Ammon's horn (tissue), 1 donor: ENCODE measurements around the gene SNCA.

Source experiments
- DNase-seq: peaks from one replicate; pipeline ENCODE4 v3.0.0-alpha.2; 2016; ENCODE audit warnings: low spot score

Gene SNCA

DNA sequence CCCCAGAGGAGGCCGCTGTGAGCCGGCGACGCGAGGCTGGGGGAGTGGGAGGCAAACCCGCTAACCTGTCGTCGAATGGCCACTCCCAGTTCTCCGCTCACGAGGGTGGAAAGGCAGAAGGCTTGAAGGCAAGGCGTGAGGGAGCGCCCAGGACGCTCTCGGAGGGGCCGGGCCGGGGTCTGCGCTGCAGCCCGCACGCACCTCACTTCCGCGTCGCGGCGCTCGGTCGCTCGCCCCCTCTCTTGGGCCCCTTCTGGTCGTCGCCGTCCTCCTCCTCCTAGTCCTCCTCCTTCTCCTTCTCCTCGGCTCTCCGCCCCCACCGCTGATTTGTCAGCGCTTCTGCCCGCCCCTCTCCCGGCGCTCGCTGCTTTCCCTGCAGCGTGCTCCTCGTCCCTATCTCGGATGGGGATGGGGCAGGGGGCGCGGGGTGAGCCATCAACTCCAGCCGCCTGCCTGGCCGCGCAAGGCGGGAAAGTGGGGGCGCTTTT, at the start of gene SNCA:
Gene SNCA (minus strand): TSS at position 265 of the 488 bp plus-strand sequence. CDS start 1,494 bp downstream, outside the sequence.
- peak; percentile 93 for DNase-seq

GRCh38 chr4:89879215-89879614, 42.3 kb upstream of the SNCA start:
- no peak for DNase-seq

DNA sequence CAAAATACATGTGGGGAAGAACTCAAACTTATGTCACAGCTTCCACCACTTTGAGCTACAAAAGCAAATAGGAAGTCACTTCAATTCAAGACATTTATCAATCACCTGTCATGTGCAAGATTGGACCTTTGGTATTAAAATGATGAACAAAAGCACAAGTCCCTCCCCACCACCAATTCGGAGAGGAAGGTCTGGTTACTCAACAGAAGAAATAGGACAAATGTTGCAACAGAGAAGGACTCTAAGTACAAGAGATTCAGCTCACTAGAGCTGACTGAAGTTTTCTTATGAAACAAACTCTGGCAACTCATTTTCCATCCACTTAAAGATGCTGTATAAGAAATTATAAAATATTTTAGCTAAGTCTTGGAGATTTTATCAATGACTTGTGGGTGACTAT, 41.6 kb upstream of the SNCA start:
- DNase-seq: no peak

GRCh38 chr4:89876548-89876947, 39.6 kb upstream of the SNCA start:
- DNase-seq: no peak

DNA sequence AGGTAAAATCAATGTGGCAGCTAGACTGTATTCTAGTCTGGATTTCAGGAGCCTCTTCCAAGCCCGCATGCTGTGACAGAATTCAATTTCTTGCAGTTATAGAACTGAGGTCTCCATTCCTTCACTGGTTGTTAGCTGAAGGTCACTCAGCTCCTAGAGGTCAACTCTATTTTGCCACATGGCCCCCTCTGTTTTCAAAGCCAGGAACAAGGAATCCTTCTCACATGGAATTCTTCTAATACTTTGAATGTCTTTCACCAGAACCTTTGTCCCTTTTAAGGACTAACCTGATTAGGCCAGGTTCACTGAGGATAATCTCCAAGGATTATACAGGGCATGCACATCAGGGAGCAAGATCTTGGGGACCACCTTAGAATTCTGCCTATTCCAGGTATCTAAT, 34.2 kb upstream of the SNCA start:
- no peak for DNase-seq

- no peak for DNase-seq
Measured at GRCh38 chr4:89868999-89869589, 32.1 kb upstream of the SNCA start.

DNA sequence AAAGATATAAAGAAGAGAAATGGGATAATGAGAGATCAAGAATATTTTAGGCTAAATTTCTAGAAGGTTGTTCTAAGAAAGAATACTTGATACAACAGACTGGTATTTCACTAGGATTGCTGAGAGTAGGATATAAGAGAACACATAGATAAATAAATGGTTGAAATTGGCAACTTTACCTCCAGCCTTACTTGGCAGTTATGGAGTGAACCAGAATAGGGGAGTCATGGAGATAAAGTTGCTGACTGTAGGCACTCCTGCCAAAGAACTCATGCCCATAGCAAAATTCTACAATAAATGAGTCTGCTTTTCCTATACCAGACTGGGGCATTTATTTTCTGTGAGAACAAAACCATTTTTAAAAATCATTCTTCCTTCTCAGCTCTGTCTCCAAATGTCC, 31.3 kb upstream of the SNCA start:
- no peak for DNase-seq

GRCh38 chr4:89863533-89863932, 26.6 kb upstream of the SNCA start:
- no peak for DNase-seq

DNA sequence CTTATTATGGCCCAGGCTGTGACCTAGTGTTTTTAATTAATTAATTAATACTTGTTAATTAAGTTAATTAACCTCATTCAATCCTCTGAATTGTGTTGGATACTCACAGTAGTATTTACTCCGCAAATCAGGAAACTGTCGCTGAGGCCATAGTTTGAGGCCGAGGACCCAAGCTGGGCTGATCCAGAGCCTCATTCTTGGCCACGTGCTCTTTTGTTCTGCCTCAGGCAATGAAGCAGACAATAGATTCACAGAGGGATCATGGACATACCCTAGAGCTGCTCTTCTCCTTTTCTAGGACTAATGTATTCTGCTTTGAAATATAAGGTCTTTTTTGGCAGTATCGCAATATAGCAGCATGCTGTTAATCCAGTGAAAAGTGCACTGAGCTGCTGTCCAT, 24.0 kb upstream of the SNCA start:
- no peak for DNase-seq

DNA sequence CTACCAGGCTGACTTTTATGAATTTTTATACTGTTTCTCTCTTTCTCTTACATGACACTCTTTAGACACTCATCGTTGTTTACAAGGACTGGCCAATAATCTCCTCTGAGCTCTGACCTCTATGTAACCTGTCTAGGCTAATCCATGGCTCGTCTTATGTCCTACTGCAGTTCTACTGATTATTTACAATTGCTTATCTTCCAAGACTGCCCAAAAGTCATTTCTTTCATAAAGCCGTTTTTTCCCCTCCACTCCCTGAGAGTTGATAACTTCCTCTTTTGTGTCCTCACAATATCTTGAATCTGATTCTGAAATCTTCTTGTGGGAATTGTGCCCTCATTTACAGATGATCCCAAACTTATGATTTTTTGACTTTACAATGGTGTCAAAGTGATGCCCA, 18.3 kb upstream of the SNCA start:
- DNase-seq: no peak

DNA sequence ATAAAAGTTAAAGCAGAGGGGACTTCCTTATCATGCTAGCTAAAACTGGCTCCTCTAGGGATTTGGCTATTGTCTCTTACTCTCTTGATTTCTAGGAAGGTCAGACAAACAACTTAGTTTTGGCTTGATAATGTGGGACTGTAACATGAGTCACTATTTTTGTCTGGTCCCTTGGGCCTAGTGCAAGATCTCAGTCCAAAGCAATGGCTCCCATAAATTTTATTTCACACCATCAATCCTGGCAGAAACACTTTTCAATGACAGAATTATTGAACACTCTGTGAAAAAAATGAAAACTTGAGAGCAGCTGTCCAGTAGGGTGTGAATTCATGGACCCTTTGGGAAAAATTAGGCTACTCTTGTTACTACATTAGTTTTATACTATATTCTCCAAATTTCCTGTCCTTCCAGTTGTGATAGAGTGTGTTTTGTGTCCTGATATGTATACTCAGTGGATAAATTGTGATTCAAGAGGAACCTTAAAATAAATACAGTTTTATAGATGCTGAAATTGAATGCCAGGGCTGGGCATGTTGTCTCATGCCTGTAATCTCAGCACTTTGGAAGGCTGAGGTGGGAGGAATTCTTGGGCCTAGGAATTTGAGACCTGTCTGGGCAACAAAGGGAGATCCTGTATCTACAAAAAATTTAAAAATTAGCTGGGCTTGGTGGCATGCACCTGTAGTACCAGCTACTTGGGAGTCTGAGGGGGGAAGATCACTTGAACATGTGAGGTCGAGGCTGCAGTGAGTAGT, 10.8 kb upstream of the SNCA start:
- no peak for DNase-seq

DNA sequence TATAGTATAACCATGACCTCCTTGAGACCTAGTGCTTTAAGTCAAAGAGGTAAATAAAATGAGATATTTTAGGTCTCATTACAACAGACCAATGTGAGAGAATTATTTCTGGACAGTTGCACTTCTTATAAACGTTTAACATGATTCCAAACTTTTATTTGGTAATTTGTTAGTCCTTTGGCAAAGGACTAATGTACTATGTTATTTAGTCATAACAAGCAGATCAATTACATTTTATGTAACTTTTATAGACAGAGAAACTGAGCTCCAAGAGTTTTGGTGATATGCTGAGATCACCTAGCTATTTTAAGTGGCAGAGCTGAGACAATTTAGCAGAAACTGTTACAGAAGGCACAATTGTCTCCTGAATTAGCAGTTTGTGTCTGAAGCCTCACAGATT, 2.6 kb upstream of the SNCA start:
- DNase-seq: no peak

DNA sequence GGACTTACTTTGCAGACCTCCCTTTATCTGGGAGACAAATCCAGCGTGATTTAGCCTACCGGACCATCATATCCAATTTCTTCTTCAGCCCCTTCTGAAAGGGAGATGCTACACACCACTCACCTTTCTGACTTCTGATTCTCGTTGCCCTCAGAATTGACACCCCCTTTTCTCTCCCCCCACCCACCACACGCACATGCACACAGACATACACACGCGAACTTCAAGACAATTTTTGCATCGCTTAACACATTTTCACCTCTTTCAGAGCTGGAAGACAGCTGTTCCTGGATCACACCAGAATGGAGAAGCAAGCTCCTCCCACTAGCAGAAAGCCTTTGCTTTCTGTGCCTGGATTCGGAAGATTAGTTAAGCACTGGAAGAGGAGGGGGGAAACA, 1.0 kb upstream of the SNCA start:
- DNase-seq: peak; percentile 46

GRCh38 chr4:89837385-89837992, 528 bp upstream of the SNCA start:
- peak; percentile 71 for DNase-seq

DNA sequence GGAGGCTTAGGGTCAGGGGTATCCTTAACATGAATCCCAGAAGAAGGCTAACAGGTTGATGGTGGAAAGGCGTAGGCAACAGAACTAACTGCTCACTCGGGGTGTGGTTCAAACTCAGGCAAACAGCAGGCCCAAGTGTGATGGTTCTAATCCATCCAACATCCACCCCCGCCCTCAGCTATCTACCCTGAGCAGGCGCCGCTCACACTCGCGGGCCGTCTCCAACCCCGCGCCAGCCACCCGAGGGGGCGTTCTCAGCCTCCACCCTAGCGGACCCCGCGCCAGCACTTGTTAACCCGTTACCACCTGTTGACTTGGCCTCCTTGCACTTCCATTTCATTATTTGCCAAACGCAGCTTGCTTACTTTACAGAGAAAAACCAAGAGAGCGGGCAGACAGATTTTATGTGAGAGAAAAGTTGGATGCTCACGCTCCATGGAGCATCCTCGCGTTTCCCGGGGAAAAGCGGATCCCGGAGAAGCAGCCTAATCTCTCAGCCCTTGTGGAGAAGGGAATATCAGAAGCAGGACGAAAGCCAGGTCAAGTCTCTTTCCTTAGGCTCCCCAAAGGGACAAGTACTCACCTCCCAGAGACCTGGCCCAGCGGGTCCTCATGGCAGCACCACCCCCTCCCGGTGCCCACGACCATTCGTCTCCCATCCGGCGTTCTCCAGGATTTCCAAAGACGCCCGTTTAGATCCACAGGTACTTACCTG, 773 bp downstream of the SNCA start:
- peak; percentile 57 for DNase-seq

DNA sequence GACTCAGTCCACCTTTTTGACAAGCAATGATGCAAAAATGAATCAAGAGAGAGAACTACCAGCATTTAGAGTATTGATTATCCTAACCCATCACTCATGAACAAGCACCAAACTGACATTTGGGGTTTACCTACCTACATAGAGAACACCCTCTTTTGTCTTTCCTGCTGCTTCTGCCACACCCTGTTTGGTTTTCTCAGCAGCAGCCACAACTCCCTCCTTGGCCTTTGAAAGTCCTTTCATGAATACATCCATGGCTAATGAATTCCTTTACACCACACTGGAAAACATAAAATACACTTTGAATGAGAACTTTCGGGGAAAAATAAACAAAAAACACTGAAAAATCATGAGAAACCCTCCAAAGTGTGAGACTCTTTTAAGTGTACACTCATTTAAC, 1.5 kb downstream of the SNCA start:
- DNase-seq: no peak

DNA sequence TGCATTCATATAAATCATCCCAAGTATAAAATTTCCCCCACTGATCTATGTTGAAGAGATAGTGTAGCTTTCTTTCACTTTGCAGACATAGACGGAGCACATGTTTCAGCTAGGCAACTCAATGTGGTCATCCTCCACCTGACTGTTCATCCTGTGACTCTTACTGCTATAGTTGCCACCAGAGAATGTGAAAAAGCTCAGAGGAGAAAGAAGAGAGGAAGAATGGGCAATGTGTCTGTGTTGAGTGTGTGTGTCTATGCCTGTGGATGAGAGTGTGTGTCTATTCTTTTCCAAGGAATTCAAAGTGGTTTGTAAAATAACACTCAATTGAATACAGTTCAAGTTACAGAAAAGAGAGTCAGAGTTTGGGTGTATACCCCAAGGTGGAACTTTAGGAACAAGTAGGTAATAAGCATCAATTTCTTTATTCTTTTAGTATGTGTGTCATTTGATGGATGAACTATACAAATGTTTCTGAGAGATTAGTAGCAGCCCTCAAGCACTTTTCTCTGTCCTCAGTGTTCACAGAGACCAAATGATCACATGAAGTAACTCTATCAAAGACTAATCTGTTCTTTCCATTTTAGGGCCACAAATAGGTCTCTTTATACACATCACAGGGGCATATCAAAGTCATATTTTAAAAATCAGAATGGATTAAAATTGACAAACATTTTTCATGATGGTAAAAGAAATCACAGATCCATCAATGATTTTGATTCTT, 2.3 kb downstream of the SNCA start:
- no peak for DNase-seq

GRCh38 chr4:89829470-89830138, 7.4 kb downstream of the SNCA start:
- peak; percentile 89 for DNase-seq

- no peak for DNase-seq
Measured at GRCh38 chr4:89823416-89823815, 13.5 kb downstream of the SNCA start.

GRCh38 chr4:89821612-89822011, 15.3 kb downstream of the SNCA start:
- no peak for DNase-seq

DNA sequence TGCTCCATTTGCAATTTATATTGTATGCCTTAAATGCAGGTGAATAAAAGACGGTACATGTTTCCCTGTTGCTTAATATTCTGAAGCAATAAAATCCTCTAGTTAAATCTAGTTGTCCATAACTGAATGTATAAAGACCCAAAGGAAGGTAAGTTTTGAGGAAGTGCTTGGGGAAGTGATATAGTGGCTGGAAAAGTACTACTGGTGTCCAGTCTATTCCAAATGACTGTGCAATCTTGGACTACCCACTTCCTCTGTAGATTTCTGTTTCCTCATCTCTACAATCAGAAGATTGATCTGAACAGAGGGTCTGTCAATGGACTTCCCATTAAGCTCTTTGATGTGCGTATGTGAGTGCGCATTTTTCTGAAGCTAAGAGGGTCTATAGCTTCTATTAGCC, 17.0 kb downstream of the SNCA start:
- DNase-seq: no peak
